Measurements from ENCODE around the gene TET3. TPM values are rescaled to one million over a fixed set of nuclear protein-coding genes. Genes with fewer than 3 reads are reported as not detected.

Gene TET3
- total and polyA plus RNA-seq, 2 of the 8 experiments (the other 6 are each of a cell fraction or from before 2014, with no cell fraction given) = 4.5 to 21.1 TPM

DNA sequence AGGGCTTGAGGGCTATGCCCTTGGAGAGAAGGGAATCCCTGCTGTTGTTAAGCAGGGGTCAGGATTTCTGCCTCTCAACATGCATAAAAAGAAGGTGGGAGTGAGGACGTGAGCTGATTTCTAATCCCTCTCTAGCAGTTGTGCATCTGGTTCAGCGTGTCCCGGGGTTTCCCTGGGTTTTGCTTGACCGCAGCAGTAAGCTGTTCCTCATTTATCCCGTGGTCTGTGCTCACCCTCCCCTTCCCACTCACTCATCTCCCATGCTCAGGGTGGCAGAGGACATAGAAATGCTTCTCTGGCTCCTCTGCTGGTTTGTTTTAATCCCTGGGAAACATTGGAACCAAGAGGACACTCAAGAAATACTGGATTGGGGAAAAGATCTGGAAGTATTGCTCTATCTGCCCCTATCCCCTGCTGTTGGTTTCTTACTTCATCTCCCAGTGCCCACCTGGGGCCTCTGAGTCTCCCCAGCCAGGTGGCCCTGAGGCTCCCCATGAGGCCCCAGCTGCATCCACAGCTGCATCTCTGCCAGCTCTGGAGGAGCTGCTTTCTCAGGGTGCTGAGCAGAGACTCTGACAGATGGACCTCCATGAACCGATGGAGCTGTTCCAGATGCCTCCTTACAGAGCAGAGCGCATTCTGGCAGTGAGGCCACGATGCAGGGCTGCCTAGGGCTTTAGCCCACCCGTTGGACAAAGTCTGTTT, 36.1 kb downstream of the TET3 start (continued):
- no peak for TF ChIP-seq TCF12 (IDR thresholded peaks at IDR 0.05; ENCODE audit: low read depth, low read length)

Data from H1 (cell line).